SK-N-SH (cell line): ENCODE measurements around the gene DNAJB1. TPM values are rescaled to one million over a fixed set of nuclear protein-coding genes. Genes with fewer than 3 reads are reported as not detected.
A peak's percentile ranks its signal among the peaks of the same experiment; 100 is the strongest.

Source experiments
- CTCF ChIA-PET: fragments of 300-600, 350-600 bp; formaldehyde crosslinking; extraction: SDS; loops from one replicate; lab custom pipeline; 2021; lab: Yijun Ruan, JAX
- POLR2A ChIA-PET: fragments of 350-600 bp; sonication (Branson Sonifier 250); formaldehyde crosslinking; extraction: SDS; loops from one replicate; lab custom pipeline; 2020; ENCODE audit warnings: antibody characterized with exemption, inconsistent platforms; lab: Yijun Ruan, JAX
- DNase-seq: peaks from one replicate; pipeline ENCODE4 v3.0.0; 2012
- H2AFZ ChIP-seq: fragments of 200-600 bp; sonication (generic); 2 replicates; pipeline ENCODE4 v1.8.1; 2016; ENCODE audit warnings: antibody characterized with exemption, mild to moderate bottlenecking, low read depth
- H3F3A ChIP-seq: fragments of 200-600 bp; sonication (generic); replicated peaks from 2 replicates; pipeline ENCODE3; 2016; ENCODE audit warnings: antibody characterized with exemption, mild to moderate bottlenecking; ENCODE audit not compliant: insufficient read depth
- H3K27ac ChIP-seq, 2 experiments: fragments of 200-500 bp in 1 of 2; fragments of 200-600 bp in 1 of 2; sonication (Bioruptor generic) in 1 of 2; sonication (generic), shearing (Covaris generic) in 1 of 2; 2 replicates each; pipeline versions ENCODE4 v1.5.1 to v1.6.1; 2014 to 2016; ENCODE audit warnings: low read depth in 2 of 2, inconsistent platforms in 1 of 2, low read length in 1 of 2, mild to moderate bottlenecking in 1 of 2, mixed read lengths in 1 of 2
- H3K27me3 ChIP-seq: fragments of 200-600 bp; sonication (generic), shearing (Covaris generic); 2 replicates; pipeline ENCODE4 v1.6.1; 2016; ENCODE audit warnings: mixed run types; ENCODE audit not compliant: insufficient read depth
- H3K36me3 ChIP-seq, 2 experiments: fragments of 200-500 bp in 1 of 2; fragments of 200-600 bp in 1 of 2; sonication (Bioruptor generic) in 1 of 2; sonication (generic) in 1 of 2; replicated peaks in 1 of 2; 2 replicates each; pipeline versions ENCODE3 to v1.5.1; 2014 to 2016; ENCODE audit warnings: low read length in 1 of 2, mild to moderate bottlenecking in 1 of 2; ENCODE audit not compliant: insufficient read depth in 2 of 2, control insufficient read depth in 1 of 2
- H3K4me1 ChIP-seq, 2 experiments: fragments of 200-500 bp in 1 of 2; fragments of 200-600 bp in 1 of 2; sonication (Bioruptor generic) in 1 of 2; sonication (generic), shearing (Covaris generic) in 1 of 2; 2 replicates each; pipeline versions ENCODE4 v1.5.1 to v1.6.1; 2014 to 2016; ENCODE audit warnings: low read depth in 1 of 2, low read length in 1 of 2, mixed run types in 1 of 2; ENCODE audit not compliant: insufficient read depth in 2 of 2, control insufficient read depth in 1 of 2
- H3K4me2 ChIP-seq: fragments of 200-600 bp; sonication (generic), shearing (Covaris generic); 2 replicates; pipeline ENCODE4 v1.6.1; 2017; ENCODE audit warnings: mixed run types
- H3K4me3 ChIP-seq, 2 experiments: fragments of 200-500 bp in 1 of 2; fragments of 200-600 bp in 1 of 2; sonication (Bioruptor generic) in 1 of 2; sonication (generic), shearing (Covaris generic) in 1 of 2; 2 replicates each; pipeline versions ENCODE4 v1.5.1 to v1.8.1; 2014 to 2016; ENCODE audit warnings: low read depth in 2 of 2, inconsistent platforms in 1 of 2, low read length in 1 of 2, mild to moderate bottlenecking in 1 of 2, mixed read lengths in 1 of 2, moderate library complexity in 1 of 2
- H3K79me2 ChIP-seq: fragments of 200-600 bp; sonication (generic); 2 replicates; pipeline ENCODE4 v1.8.1; 2017; ENCODE audit warnings: mild to moderate bottlenecking; ENCODE audit not compliant: insufficient read depth
- H3K9ac ChIP-seq: fragments of 200-600 bp; sonication (generic); 2 replicates; pipeline ENCODE4 v1.6.1; 2017; ENCODE audit warnings: mixed run types
- H3K9me2 ChIP-seq: fragments of 200-600 bp; sonication (generic); 2 replicates; pipeline ENCODE4 v1.6.1; 2017; ENCODE audit warnings: mixed run types
- H3K9me3 ChIP-seq: fragments of 200-600 bp; sonication (generic); 2 replicates; pipeline ENCODE4 v1.6.1; 2017; ENCODE audit warnings: mixed run types, mild to moderate bottlenecking, moderate library complexity
- H4K20me1 ChIP-seq: fragments of 200-600 bp; sonication (generic); 2 replicates; pipeline ENCODE4 v1.6.1; 2017; ENCODE audit warnings: mild to moderate bottlenecking, mixed run types; ENCODE audit not compliant: insufficient read depth
- CHD2 ChIP-seq: fragments of 150-350 bp; IDR thresholded peaks from 2 replicates; pipeline ENCODE4 v1.6.1; 2018; ENCODE audit warnings: low read length; ENCODE audit not compliant: partially characterized antibody
- EZH2phosphoT487 ChIP-seq: fragments of 200-600 bp; sonication (generic); IDR thresholded peaks from 2 replicates; pipeline ENCODE4 v1.6.1; 2017; ENCODE audit warnings: low read depth, mixed run types, mild to moderate bottlenecking, antibody characterized with exemption, moderate library complexity, borderline replicate concordance
- GABPA ChIP-seq: IDR thresholded peaks from 2 replicates; pipeline ENCODE4 v1.4.0; 2012; ENCODE audit warnings: low read depth, mild to moderate bottlenecking
- MEF2A ChIP-seq: IDR thresholded peaks from 2 replicates; pipeline ENCODE4 v1.4.0; 2012; ENCODE audit warnings: low read depth, borderline replicate concordance
- MXI1 ChIP-seq: IDR thresholded peaks from 2 replicates; pipeline ENCODE4 v1.6.1; 2012; ENCODE audit warnings: mild to moderate bottlenecking, low read depth, low read length, improper control_type of control experiment
- PBX3 ChIP-seq: IDR thresholded peaks from 2 replicates; pipeline ENCODE4; 2012
- POLR2AphosphoS5 ChIP-seq: IDR thresholded peaks from 2 replicates; pipeline ENCODE4 v1.6.1; 2012; ENCODE audit warnings: low read depth, low read length
- RCOR1 ChIP-seq: fragments of 150-350 bp; IDR thresholded peaks from 2 replicates; pipeline ENCODE4 v1.6.1; 2017; ENCODE audit warnings: antibody characterized with exemption, low read length
- RFX5 ChIP-seq: IDR thresholded peaks from 2 replicates; pipeline ENCODE4 v1.6.1; 2012; ENCODE audit warnings: mild to moderate bottlenecking, improper control_type of control experiment, low read length
- RXRA ChIP-seq: IDR thresholded peaks from 2 replicates; pipeline ENCODE4 v1.4.0; 2012; ENCODE audit warnings: low read depth, mild to moderate bottlenecking, borderline replicate concordance
- SIN3A ChIP-seq: IDR thresholded peaks from 2 replicates; pipeline ENCODE4 v1.6.1; 2012; ENCODE audit warnings: low read depth, mild to moderate bottlenecking, low read length, moderate library complexity, borderline replicate concordance
- SMC3 ChIP-seq: IDR thresholded peaks from 2 replicates; pipeline ENCODE4 v1.6.1; 2012; ENCODE audit warnings: low read depth, low read length, improper control_type of control experiment
- TAF1 ChIP-seq: IDR thresholded peaks from 2 replicates; pipeline ENCODE4 v1.6.1; 2012; ENCODE audit warnings: low read depth, mild to moderate bottlenecking, low read length, moderate library complexity, borderline replicate concordance
- TEAD4 ChIP-seq: IDR thresholded peaks from 2 replicates; pipeline ENCODE4 v1.4.0; 2012; ENCODE audit warnings: mild to moderate bottlenecking, borderline replicate concordance; ENCODE audit not compliant: insufficient read depth
- YY1 ChIP-seq: IDR thresholded peaks from 2 replicates; pipeline ENCODE4 v1.4.0; 2012; ENCODE audit warnings: low read depth, mild to moderate bottlenecking
- WGBS: methylation state at CpG from one replicate; pipeline ENCODE4 v1.1.6; 2017; ENCODE audit warnings: low lambda C conversion rate; 5-methylcytosine and 5-hydroxymethylcytosine counted together
- polyA plus RNA-seq, 3 experiments: library from polyadenylated mRNA; depleted of rRNA; stranded (reverse); fragments of >200 nt; gene quantifications; 2 replicates each; pipeline ENCODE4 v1.2.3, GENCODE V29; 2012
- TF ChIP-seq, protein P1 (sequence below): IDR thresholded peaks from 2 replicates; pipeline ENCODE4 v1.4.0; 2012; ENCODE audit warnings: low read depth, borderline replicate concordance

Gene DNAJB1
- polyA plus RNA-seq, 1 of the 3 experiments (the other 2 are of a cell fraction), result 103 TPM

DNA sequence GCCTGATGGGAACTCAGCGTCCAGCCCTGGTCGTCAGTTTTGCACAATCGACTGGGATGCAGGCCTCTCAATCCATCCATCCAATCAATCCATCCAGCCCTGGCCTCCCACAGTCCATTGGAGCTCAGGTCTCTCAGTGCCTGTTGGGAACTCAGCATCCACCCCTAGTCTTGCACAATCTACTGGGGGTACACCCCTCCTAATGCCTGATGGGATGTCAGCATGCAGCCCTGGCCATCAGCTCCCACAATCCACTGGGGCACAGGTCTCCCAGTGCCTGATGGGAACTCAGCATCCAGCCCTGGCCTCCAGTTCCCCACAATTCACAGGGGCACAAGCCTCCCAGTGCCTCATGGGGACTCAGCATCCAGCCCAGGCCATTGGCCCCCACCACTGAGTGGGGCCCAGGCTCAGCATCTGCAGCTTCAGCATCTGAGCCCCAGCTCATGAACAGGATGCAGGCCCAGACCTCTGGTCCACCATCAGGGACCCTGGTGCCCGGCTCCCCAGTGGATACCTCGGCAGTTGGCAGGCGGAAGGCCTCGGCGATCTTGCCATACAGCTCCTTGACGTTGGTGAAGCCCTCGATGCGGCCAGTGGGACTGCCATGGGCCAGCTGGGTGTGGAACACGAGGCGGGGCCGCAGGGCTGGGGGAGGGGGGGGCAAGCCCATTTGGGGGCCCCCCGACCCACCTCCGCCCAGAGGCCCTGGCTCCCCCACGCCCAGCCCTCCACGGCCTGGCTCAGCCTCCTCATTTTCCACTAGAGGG lies 35.8 kb downstream of the DNAJB1 start (continued):
- no peak for TF ChIP-seq PBX3
- no peak for TF ChIP-seq RXRA
- TF ChIP-seq, all 33 proteins: peak for 0

DNA sequence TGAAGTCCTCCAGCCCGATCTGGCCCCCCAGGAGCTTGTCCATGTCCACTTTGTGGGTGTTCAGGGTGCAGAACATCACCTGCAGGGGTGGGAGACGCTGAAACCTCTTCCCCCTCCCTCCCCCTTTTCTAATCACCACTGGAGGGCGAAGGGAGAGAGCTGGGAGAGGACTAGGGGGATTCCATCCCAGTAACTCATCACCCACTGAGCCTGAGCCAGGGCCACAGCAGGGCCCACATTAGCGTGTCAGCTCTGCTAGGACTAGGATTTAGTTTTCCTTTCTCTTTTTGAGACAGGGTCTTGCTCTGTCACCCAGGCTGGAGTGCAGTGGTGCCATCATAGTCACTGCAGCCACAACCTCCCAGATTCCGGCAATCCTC lies 37.5 kb downstream of the DNAJB1 start:
- CTCF ChIA-PET, result interaction anchor here (0.7 to 4.8 kb wide), 34 partner anchors 9 to 411 kb away, joined by 3 to 45 read pairs (median 6); partner anchors contain the start of genes ASF1B, DNAJB1 and GIPC1
- Histone ChIP-seq H3F3A (peaks cover 11% of the 10 kb centered on the region), H2AFZ (no peak overlapping the region), H3K27me3 (no peaks in the 10 kb centered on the region), H4K20me1 (no peaks in the 10 kb centered on the region; the same call in 1 of the 2 replicates), H3K4me1 (peaks cover 12 to 21% of the 10 kb centered on the region in 2 experiments; a peak in 2 of 4 replicates)
- DNase-seq, result peak; percentile 47
- TF ChIP-seq RFX5 (no peak), MXI1 (no peak), TAF1 (no peak), EZH2phosphoT487 (no peak), SIN3A (no peak), RCOR1 (no peak), CHD2 (no peak), TEAD4 (no peak), GABPA (no peak), POLR2AphosphoS5 (no peak), MEF2A (no peak), PBX3 (no peak), SMC3 (no peak), RXRA (no peak), YY1 (no peak)
- TF ChIP-seq, protein P1, sequence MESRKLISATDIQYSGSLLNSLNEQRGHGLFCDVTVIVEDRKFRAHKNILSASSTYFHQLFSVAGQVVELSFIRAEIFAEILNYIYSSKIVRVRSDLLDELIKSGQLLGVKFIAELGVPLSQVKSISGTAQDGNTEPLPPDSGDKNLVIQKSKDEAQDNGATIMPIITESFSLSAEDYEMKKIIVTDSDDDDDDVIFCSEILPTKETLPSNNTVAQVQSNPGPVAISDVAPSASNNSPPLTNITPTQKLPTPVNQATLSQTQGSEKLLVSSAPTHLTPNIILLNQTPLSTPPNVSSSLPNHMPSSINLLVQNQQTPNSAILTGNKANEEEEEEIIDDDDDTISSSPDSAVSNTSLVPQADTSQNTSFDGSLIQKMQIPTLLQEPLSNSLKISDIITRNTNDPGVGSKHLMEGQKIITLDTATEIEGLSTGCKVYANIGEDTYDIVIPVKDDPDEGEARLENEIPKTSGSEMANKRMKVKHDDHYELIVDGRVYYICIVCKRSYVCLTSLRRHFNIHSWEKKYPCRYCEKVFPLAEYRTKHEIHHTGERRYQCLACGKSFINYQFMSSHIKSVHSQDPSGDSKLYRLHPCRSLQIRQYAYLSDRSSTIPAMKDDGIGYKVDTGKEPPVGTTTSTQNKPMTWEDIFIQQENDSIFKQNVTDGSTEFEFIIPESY, result no peak
- TF ChIP-seq, all 33 proteins: peak for 0
- WGBS, result 63% methylated on average over 4 of the region's 5 CpGs
- POLR2A ChIA-PET, result no interaction called here
- Histone ChIP-seq H3K36me3 (peaks cover under 1 to 10% of the 10 kb centered on the region in 2 experiments), H3K9me2 (no peaks in the 10 kb centered on the region), H3K9me3 (no peaks in the 10 kb centered on the region), H3K4me3 (no peak overlapping the region), H3K9ac (no peak overlapping the region), H3K27ac (peak overlapping the region in 1 of 2 experiments; percentile 22; a peak in 1 of 4 replicates), H3K4me2 (no peak overlapping the region), H3K79me2 (peaks cover 10% of the 10 kb centered on the region; the same call in 1 of the 2 replicates)
